Epithelial cell of esophagus (primary cell): ENCODE results near the gene GDNF.
"Not testable (repeated sequence)": the region's sequence is repeated elsewhere in the genome, so short reads cannot be mapped to it uniquely, and the experiment has no call there.

Source experiments
- DNase-seq: peaks from one replicate; pipeline ENCODE4 v3.0.0; 2010; ENCODE audit warnings: low read depth
- H3K4me3 ChIP-seq: 2 replicates; pipeline ENCODE4 v1.5.1; 2011; ENCODE audit warnings: mild to moderate bottlenecking, low read length, control low read depth
- CTCF ChIP-seq: IDR thresholded peaks from 2 replicates; pipeline ENCODE4 v1.5.1; 2011; ENCODE audit warnings: low read depth, mild to moderate bottlenecking, low read length, control low read depth, inconsistent platforms; ENCODE audit not compliant: insufficient read depth; ENCODE audit errors: missing control alignments

The GDNF gene

GRCh38 chr5:37803487-37803886 lies 36.4 kb downstream of the GDNF start:
- no peak for TF ChIP-seq CTCF
- no peak for DNase-seq

GRCh38 chr5:37801521-37801920 lies 38.3 kb downstream of the GDNF start:
- DNase-seq: no peak
- no peak for TF ChIP-seq CTCF
- no peak overlapping the region for H3K4me3 ChIP-seq

More at GRCh38 chr5:37803487-37803886, 36.4 kb downstream of the GDNF start:
- H3K4me3 ChIP-seq: no peak overlapping the region

GRCh38 chr5:37799865-37800421 lies 39.9 kb downstream of the GDNF start:
- no peak overlapping the region for H3K4me3 ChIP-seq
- DNase-seq: no peak
- TF ChIP-seq CTCF: no peak

GRCh38 chr5:37796435-37796834 lies 43.4 kb downstream of the GDNF start:
- not testable (repeated sequence) for H3K4me3 ChIP-seq, DNase-seq

GRCh38 chr5:37795292-37795691 lies 44.5 kb downstream of the GDNF start:
- DNase-seq, H3K4me3 ChIP-seq: not testable (repeated sequence)

GRCh38 chr5:37792975-37793631 lies 46.7 kb downstream of the GDNF start:
- no peak for TF ChIP-seq CTCF
- H3K4me3 ChIP-seq: no peak overlapping the region
- DNase-seq: no peak

GRCh38 chr5:37791321-37791720 lies 48.5 kb downstream of the GDNF start:
- no peak overlapping the region for H3K4me3 ChIP-seq
- no peak for TF ChIP-seq CTCF
- DNase-seq: no peak

- no peak for DNase-seq
- H3K4me3 ChIP-seq: no peak overlapping the region
- no peak for TF ChIP-seq CTCF
These were observed 49.9 kb downstream of the GDNF start for GRCh38 chr5:37789991-37790390.
